Sigmoid colon (tissue), 7 donors: Measurements from ENCODE around the gene MAP4K1. TPM values are rescaled to one million over a fixed set of nuclear protein-coding genes. Genes with fewer than 3 reads are reported as not detected.
A peak's percentile ranks its signal among the peaks of the same experiment; 100 is the strongest.

Source experiments
- DNase-seq: peaks from one replicate; pipeline ENCODE4 v3.0.0-alpha.2; 2019
- H3K27ac ChIP-seq, 4 donors: fragments of 200-600 bp; sonication (generic); one replicate each; pipeline ENCODE4 v1.5.1; 2016 to 2019; ENCODE audit warnings: mild to moderate bottlenecking in 1 of 4
- H3K27me3 ChIP-seq, 3 donors: fragments of 200-600 bp; sonication (generic); one replicate each; pipeline ENCODE4 v1.5.1; 2019; ENCODE audit warnings: mild to moderate bottlenecking in 1 of 3
- H3K36me3 ChIP-seq, 4 donors: fragments of 200-600 bp; sonication (generic); one replicate each; pipeline ENCODE4 v1.5.1; 2016 to 2019
- H3K4me1 ChIP-seq, 4 donors: fragments of 200-600 bp; sonication (generic); one replicate each; pipeline ENCODE4 v1.5.1; 2017 to 2019
- H3K4me3 ChIP-seq, 4 donors: fragments of 200-600 bp; sonication (generic); one replicate each; pipeline ENCODE4 v1.5.1; 2017 to 2019; ENCODE audit warnings: mild to moderate bottlenecking in 2 of 4, moderate library complexity in 1 of 4
- H3K9me3 ChIP-seq, 4 donors: fragments of 200-600 bp in 3 of 4; sonication (generic) in 3 of 4; one replicate each; pipeline versions ENCODE4 v1.5.1 to v1.6.1; 2013 to 2019
- CTCF ChIP-seq, 4 experiments: fragments of 450-650 bp in 3 of 4; fragments of 200-600 bp in 1 of 4; IDR thresholded peaks; one replicate each; pipeline ENCODE4 v1.5.1; 2016 to 2019; ENCODE audit warnings: antibody characterized with exemption in 4 of 4, mild to moderate bottlenecking in 3 of 4, moderate library complexity in 2 of 4
- EP300 ChIP-seq, 4 donors: sonication (generic); formaldehyde crosslinking; IDR thresholded peaks; one replicate each; pipeline ENCODE4 v1.6.1; 2017; ENCODE audit warnings: antibody characterized with exemption in 4 of 4
- POLR2A ChIP-seq, 2 donors: fragments of 450-650 bp; IDR thresholded peaks; one replicate each; pipeline ENCODE4 v1.6.1; 2016; ENCODE audit warnings: antibody characterized with exemption in 2 of 2, mild to moderate bottlenecking in 2 of 2, moderate library complexity in 2 of 2
- POLR2AphosphoS5 ChIP-seq, 4 donors: sonication (generic); formaldehyde crosslinking; IDR thresholded peaks; one replicate each; pipeline ENCODE4 v1.6.1; 2017; ENCODE audit warnings: antibody characterized with exemption in 4 of 4
- WGBS, 2 donors: extraction: QIAGEN DNeasy Blood & Tissue Kit; methylation state at CpG; one replicate each; pipeline ENCODE4 v1.1.7; 2013; 5-methylcytosine and 5-hydroxymethylcytosine counted together
- intact Hi-C: fragments of 100-400 bp; cut with DNase I; formaldehyde crosslinking; loops from one replicate; pipeline ENCODE4 v1.15.1; 2023
- polyA plus RNA-seq, 3 donors: library from polyadenylated mRNA; stranded (reverse); fragments of 200-250 nt; gene quantifications; one replicate each; pipeline ENCODE4 v1.2.3, GENCODE V29; 2013
- total RNA-seq, 4 donors: library from RNA; depleted of rRNA; stranded (reverse); fragments of >200 nt; gene quantifications; one replicate each; pipeline ENCODE4 v1.1.0, GENCODE V29; 2016
- donor health status: healthy with polysubstance abuse.
- donor health status: Bipolar disorder and iron deficiency.
- donor health status: healthy.

MAP4K1 gene
- total and polyA plus RNA-seq, 7 donors = 1.2 to 29.7 (median 1.6) TPM

GRCh38 chr19:38629568-38629967, 11.8 kb upstream of the MAP4K1 start:
- peaks cover 44 to 90% (median 68%) of the 10 kb centered on the region in 4 donors for H3K36me3 ChIP-seq
- H3K4me1 ChIP-seq = no peaks in the 10 kb centered on the region
- intact Hi-C loops = no loop called here

GRCh38 chr19:38626401-38626800, 8.6 kb upstream of the MAP4K1 start:
- Histone ChIP-seq H3K4me3 (no peak overlapping the region), H3K36me3 (peaks cover 46 to 98% (median 85%) of the 10 kb centered on the region in 4 donors), H3K9me3 (no peaks in the 10 kb centered on the region), H3K27me3 (no peaks in the 10 kb centered on the region), H3K27ac (no peak overlapping the region), H3K4me1 (no peaks in the 10 kb centered on the region)
- TF ChIP-seq POLR2A (IDR thresholded peaks at IDR 0.05) = no peak
- TF ChIP-seq CTCF (IDR thresholded peaks at IDR 0.05) = no peak
- DNase-seq = no peak
- 95 to 96% methylated on average over 4 of the region's 4 CpGs for WGBS, 2 donors
- intact Hi-C loops = no loop called here

More at GRCh38 chr19:38629568-38629967, 11.8 kb upstream of the MAP4K1 start:
- Histone ChIP-seq H3K27me3 (no peaks in the 10 kb centered on the region), H3K9me3 (no peaks in the 10 kb centered on the region), H3K27ac (no peak overlapping the region), H3K4me3 (no peak overlapping the region)
- TF ChIP-seq POLR2AphosphoS5 (IDR thresholded peaks at IDR 0.05) (no peak), CTCF (IDR thresholded peaks at IDR 0.05) (no peak), EP300 (IDR thresholded peaks at IDR 0.05) (no peak), POLR2A (IDR thresholded peaks at IDR 0.05) (no peak)
- WGBS, 2 donors = 88 to 94% methylated on average over 6 of the region's 6 CpGs
- no peak for DNase-seq

GRCh38 chr19:38624822-38625221, 7.1 kb upstream of the MAP4K1 start:
- Histone ChIP-seq H3K36me3 (peaks cover 53 to 95% (median 87%) of the 10 kb centered on the region in 4 donors), H3K27ac (no peak overlapping the region), H3K27me3 (no peaks in the 10 kb centered on the region), H3K4me3 (no peak overlapping the region), H3K4me1 (peaks cover 0 to 9% (median 7%) of the 10 kb centered on the region in 4 donors), H3K9me3 (no peaks in the 10 kb centered on the region)
- no peak for DNase-seq
- intact Hi-C loops = no loop called here
- WGBS, 2 donors = 78 to 90% methylated on average over 3 of the region's 3 CpGs
- TF ChIP-seq EP300 (IDR thresholded peaks at IDR 0.05) = no peak
- TF ChIP-seq POLR2A (IDR thresholded peaks at IDR 0.05) = no peak
- no peak for TF ChIP-seq POLR2AphosphoS5 (IDR thresholded peaks at IDR 0.05)
- no peak for TF ChIP-seq CTCF (IDR thresholded peaks at IDR 0.05)

- Histone ChIP-seq H3K4me1 (peaks cover 0 to 24% (median 19%) of the 10 kb centered on the region in 4 donors), H3K4me3 (peak overlapping the region; percentile 81 to 98 (median 84)), H3K27me3 (no peaks in the 10 kb centered on the region), H3K36me3 (peaks cover 20 to 42% (median 37%) of the 10 kb centered on the region in 4 donors), H3K9me3 (no peaks in the 10 kb centered on the region), H3K27ac (peak overlapping the region; percentile 85 to 94 (median 89))
- intact Hi-C loops = loop anchor here (5.0 kb wide), 2 partner anchors 217 to 313 kb away; partner anchors contain the start of genes FAM98C, MRPS12 and SARS2
- no peak for DNase-seq
- TF ChIP-seq POLR2A (IDR thresholded peaks at IDR 0.05) (no peak), POLR2AphosphoS5 (IDR thresholded peaks at IDR 0.05) (no peak), EP300 (IDR thresholded peaks at IDR 0.05) (no peak), CTCF (IDR thresholded peaks at IDR 0.05) (no peak)
- WGBS, 2 donors = 8 to 16% methylated on average over 21 of the region's 21 CpGs
Measured at GRCh38 chr19:38619361-38620174, 1.8 kb upstream of the MAP4K1 start.
